ENCODE results near the gene SNRK.

The SNRK gene

DNA sequence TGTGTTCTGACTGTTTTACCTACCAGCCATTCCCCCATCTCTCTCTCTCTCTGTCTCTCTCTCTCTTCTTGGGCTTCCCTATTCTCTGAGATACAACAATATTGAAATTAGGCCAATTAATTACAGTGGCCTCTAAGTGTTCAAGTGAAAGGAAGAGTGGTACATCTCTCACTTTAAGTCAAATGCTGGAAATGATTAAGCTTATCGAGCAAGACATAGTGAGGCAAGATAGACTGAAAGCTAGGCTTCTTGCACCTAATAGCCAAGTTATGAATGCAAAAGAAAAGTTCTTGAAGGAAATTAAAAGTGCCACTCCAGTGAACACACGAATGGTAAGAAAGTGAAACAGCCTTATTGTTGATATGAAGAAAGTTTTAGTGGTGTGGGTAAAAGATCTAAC, 21.3 kb downstream of the SNRK start:
- no peak overlapping the region for H3K4me3 ChIP-seq (ENCODE audit: low read length)
- TF ChIP-seq ZNF274 (IDR thresholded peaks at IDR 0.05; ENCODE audit: low read depth, low read length): no peak

DNA sequence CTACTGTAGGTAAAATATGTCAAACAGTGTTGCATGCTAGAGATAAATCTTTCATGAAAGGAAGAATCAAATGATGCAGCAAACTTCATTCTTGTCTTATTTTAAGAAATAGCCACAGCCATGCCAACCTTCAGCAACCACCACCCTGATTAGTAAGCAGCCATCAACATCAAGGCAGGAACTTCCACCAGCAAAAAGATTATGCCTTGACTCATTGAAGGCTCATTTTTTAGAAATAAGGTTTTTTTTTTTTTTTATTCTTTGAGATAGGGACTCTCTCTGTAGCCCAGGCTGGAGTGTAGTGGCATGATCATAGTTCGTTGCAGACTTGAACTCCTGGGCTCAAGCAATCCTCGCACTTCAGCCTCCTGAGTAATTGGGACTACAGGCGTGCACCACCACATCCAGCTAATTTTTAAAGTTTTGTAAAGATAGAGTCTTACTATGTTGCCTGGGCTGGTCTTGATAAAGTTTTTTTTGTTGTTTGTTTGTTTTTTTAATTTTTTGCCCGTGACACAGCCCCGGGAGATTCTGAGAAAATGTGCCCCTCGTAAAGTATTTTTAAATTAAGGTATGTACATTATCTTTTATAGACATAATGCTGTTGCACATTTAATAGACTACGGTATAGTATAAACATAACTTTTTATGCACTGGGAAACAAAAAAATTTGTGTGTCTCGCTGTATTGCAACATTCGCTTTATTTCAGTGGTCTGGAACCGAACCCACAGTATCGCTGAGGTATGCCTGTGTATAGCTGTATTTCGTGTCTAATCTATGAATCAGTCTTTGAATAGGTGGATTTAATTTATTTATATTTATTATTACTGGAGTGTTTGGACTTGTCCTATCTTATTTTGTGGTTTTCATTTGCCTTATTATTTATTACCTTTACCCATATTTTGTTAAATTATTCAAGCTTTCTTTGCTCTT, 23.3 kb downstream of the SNRK start:
- H3K4me3 ChIP-seq (ENCODE audit: low read length): no peak overlapping the region
- TF ChIP-seq ZNF274 (IDR thresholded peaks at IDR 0.05; ENCODE audit: low read depth, low read length): no peak

DNA sequence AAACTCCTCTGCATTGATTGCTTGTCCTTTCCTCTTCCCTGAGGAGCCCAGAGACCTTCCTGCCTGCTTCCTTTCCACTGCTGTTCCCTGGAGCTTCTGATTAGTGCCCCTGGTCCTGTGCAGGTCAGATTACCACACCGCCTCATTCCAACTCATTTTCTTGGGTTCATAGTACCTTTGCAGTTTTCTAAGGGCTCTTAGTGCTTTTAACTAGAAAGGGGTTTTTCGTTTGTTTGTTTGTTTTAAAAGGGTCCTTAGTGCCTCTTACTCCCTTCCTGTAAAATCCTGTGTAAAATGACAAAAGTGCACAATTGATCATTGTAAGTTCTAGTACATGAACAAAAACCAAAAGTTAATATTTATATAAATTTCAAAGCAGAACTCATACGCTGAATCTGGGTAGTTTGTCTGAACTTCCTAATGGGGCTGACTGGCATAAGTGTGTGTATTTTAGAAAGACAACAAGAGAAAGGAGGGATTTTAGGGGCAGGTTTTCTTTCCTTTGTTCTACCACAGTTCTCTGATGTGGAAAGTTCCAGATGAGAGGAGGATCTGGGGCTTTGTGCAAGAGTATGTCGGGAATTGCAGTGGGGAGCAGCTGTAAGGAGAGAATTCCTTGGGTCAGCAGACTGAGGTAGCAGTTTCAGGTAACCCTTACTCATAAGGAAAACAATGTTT, 30.6 kb downstream of the SNRK start:
- no peak overlapping the region for H3K4me3 ChIP-seq (ENCODE audit: low read length)
- TF ChIP-seq ZNF274 (IDR thresholded peaks at IDR 0.05; ENCODE audit: low read depth, low read length): no peak

DNA sequence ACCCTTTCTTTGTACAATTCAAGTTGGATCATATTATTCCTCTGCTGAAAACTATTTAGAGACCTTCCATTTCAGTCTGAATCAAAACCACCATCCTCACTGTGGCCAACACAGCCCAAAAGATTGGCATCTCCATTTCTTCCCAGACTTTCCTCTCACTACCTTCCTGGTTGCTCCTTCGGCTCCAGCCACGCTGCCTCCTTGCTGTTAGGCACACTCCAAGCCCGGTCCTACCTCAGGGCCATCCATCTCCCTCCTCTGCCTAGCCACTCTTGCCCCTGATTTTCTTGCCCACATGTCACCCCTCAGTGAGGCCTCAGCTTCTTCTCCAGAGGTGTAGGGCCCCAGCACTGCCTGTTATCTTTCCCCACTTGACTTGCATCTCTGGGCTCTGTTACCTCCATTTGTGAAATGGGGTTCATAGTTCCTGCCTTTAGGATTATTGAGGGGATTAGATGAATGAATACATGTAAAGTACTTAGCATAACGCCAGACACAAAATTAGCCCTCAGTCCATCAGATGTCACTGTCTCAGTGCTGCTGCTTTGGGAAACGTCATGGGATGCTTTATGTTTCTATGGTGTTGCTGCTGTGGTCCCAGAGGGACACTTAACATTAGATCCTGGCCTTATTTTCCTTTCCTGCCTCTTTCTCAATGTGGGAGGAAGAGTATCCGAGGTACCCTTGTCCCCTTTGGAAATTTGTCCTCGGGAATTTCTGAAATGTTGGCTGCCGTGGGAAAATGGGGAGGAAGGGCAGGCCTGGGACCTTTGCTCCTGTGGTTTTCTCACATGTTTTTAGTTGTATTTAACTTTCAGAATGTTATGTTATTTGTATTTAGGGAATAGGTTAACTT, 31.3 kb downstream of the SNRK start:
- no peak overlapping the region for H3K4me3 ChIP-seq (ENCODE audit: low read length)
- no peak for TF ChIP-seq ZNF274 (IDR thresholded peaks at IDR 0.05; ENCODE audit: low read depth, low read length)

DNA sequence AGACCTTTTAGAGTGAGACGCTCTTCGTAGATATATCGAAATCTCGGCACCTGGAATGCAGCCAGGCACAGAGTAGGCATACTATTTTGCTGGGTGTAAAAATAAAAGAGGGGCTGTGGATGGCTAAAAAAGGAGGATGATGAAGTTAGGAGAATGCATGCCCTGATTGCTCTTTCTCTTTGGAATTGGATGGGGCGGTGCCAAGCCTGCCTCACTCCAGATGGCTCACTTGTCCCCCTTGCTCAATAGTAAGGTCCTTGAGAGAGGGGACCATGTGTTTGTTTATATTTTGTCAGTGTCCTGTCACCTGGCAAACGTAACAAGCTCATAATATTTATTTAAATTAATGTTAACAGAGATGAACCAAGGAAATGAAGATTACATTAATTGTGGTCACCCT, 33.0 kb downstream of the SNRK start:
- no peak for TF ChIP-seq ZNF274 (IDR thresholded peaks at IDR 0.05; ENCODE audit: low read depth, low read length)
- no peak overlapping the region for H3K4me3 ChIP-seq (ENCODE audit: low read length)

DNA sequence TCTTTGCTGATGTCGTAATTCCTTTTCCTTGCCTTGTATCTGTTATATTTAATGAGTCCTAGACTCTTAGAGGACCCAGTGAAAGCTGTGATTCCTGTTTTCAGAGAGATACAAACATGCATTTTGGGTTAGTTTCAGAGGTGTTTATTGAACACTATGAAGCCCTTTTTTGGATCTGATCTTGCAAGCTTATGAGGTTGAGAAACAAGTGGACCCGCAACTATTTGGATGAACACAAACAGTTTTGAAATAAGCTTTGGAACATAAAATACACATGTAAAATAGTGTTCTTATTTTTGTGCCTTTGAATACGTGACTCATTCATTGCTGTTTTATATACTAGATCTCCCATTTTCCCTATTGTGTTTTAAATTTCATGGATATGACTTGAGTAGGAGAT, 33.5 kb downstream of the SNRK start:
- TF ChIP-seq ZNF274 (IDR thresholded peaks at IDR 0.05; ENCODE audit: low read depth, low read length): no peak
- H3K4me3 ChIP-seq (ENCODE audit: low read length): no peak overlapping the region

DNA sequence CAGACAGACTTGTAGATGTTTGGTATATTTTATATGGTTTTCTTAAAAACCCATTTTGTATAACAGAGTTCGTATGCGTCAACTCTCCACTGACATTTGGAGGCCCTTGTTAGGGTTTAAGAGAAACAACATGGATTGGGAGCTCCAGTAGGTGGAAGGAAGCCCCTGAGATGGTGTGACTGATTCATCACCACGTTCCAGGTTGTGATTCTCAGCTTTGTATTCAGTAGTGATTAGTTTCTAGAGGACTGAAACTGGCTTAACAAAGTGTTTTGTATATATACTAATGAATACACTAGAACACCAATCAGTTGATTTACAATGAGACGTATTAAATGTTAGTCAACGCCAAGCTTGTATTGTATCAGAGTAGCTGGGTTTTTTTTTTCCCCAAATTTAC, 33.9 kb downstream of the SNRK start:
- no peak for TF ChIP-seq ZNF274 (IDR thresholded peaks at IDR 0.05; ENCODE audit: low read depth, low read length)

DNA sequence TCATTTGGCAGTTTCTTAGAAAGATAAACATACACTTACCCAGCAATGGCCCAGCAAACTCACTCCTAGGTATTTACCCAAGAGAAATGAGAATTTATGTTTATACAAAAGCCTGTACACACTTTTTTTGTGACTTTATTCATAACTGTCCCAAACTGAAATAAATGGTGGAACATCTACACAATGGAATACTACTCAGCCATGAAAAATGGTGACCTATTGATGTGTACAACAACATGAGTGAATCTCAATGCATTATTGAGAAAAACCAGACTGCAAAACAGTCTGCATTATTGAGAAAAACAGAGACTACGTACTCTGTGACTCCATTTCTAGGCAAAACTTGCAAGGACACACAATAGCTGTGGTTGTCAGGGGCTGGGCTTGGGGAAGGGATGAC, 37.2 kb downstream of the SNRK start:
- no peak overlapping the region for H3K4me3 ChIP-seq (ENCODE audit: low read length)
- no peak for TF ChIP-seq ZNF274 (IDR thresholded peaks at IDR 0.05; ENCODE audit: low read depth, low read length)

More for the DNA sequence above, 33.9 kb downstream of the SNRK start:
- H3K4me3 ChIP-seq (ENCODE audit: low read length): no peak overlapping the region

DNA sequence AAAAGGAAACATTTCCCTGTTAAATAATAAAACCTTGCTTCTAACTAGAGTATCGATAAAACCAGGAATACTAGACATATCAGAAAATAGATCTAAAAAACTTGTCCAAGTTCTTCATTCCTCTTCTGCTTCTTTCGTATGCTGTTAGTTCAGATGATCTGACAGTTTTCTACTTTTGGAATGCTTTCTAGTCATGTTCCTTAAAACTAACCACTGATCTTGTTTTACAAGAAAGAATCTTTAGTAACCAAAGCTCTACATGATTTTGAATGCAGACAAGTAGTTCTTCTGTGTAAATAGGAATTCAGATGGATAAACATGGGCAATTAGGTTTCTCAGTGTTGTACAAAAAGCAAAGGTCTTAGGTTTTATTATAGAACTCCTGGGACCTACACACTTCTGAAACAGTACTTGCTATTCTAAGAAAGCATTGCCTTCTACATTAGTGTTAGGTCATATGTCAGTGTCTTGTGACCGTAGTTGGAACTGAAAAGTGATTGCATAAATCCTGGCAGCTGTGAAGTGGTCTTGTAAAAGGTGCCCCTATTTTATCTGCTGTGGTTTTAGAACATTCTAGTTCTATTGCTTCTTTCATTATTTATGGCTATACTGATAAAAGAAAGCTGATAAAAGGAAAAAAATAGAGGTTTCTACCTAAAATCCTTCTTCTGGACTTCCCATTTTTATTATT, 40.7 kb downstream of the SNRK start:
- no peak for TF ChIP-seq ZNF274 (IDR thresholded peaks at IDR 0.05; ENCODE audit: low read depth, low read length)

DNA sequence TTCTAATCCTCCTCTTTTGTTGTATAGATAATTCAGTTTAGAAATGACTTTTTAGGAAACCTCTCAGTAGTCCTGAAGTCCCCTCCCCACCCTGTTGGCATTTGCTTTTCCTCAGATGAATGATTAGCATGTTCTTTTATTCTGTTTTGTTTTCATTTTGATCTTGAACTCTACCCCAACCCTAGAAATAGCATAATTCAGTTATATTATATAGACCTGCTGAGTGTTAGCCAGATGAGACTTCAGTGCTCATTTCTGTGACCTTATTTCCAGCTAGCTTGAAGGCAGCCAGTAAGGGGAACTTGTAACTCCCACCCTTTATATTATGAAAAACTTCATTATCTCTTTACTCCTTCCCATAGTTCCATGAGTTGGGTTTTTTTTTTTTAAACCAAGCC, 41.2 kb downstream of the SNRK start:
- TF ChIP-seq ZNF274 (IDR thresholded peaks at IDR 0.05; ENCODE audit: low read depth, low read length): no peak
- H3K4me3 ChIP-seq (ENCODE audit: low read length): no peak overlapping the region

More for the DNA sequence above, 40.7 kb downstream of the SNRK start:
- no peak overlapping the region for H3K4me3 ChIP-seq (ENCODE audit: low read length)

DNA sequence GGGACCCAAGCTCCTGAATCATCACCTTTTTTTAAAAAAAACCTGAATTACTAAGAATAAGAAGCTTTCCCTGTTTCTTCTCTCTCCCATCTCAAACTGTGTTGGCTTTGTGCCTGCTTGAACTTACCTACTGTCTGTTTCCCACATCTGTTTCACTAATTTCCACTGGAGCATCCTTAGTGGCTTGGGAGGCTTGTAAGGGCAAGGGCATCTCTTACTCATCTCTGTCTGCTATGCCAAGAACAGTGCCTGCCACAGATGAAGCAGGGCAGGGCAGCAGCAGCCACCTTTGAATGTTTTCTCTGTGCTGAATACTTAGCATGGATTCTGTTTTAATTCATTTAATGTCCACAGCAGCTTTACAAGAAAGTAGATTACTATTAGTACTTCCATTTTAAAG, 42.3 kb downstream of the SNRK start:
- H3K4me3 ChIP-seq (ENCODE audit: low read length): no peak overlapping the region
- no peak for TF ChIP-seq ZNF274 (IDR thresholded peaks at IDR 0.05; ENCODE audit: low read depth, low read length)

DNA sequence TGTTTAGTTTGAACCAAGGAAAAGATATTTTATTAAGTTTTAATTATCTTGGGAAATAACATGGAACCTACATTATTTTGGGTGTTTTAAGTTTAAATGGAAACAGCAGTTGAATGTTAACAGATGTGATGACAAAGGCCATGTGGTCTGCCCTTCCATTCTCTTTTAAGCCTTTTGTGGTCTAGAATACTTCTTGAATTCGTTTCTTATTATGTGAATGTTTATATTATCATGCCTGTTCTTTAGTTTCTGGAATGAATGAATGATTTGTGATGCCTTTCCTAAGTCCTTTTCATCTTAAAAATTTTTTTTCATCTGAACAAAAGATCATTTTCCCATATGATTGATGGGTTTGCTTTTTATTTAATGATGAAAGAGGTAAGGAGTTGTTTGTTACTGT, 44.6 kb downstream of the SNRK start:
- H3K4me3 ChIP-seq (ENCODE audit: low read length): no peak overlapping the region
- TF ChIP-seq ZNF274 (IDR thresholded peaks at IDR 0.05; ENCODE audit: low read depth, low read length): no peak

DNA sequence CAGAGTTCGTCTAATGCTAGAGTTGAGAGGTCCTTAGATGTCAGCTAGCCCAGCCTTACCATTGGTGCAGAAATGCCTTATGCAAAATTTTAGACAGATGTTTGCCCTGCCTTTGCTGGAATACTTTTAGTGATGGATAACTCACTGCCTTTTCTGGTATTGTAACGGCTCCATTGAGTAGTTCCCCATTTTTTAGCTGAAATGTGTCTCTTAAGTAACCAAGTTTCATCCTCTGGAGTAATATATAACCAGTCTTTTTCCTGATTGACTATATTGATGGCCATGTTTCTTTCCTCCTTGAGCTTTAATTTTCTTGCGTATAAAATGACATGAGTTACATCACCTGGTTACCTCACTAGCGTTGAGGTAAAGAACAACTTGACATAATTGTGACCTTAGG, 45.0 kb downstream of the SNRK start:
- no peak for TF ChIP-seq ZNF274 (IDR thresholded peaks at IDR 0.05; ENCODE audit: low read depth, low read length)
- H3K4me3 ChIP-seq (ENCODE audit: low read length): no peak overlapping the region

DNA sequence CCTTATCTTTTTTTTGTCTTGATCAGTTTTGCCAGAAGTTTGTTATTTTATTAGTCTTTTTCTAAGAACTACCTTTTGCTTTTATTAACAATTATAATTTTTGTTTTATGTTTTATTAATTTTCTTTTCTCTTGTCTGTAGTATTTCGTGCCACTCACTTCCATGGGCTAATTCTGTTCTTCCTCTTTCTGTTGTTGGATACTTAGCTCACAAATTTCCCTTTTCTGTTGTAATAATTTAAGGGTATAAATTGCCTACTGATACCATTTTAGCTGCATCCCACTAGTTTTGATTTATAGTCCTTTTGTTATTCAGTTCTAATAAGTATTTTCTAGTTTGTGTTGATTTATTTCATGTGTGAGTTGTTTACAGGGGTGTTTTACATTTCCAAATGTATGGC, 48.6 kb downstream of the SNRK start:
- TF ChIP-seq ZNF274 (IDR thresholded peaks at IDR 0.05; ENCODE audit: low read depth, low read length): no peak
- no peak overlapping the region for H3K4me3 ChIP-seq (ENCODE audit: low read length)

Data from GM08714 (cell line).